GM23338 (cell line): ENCODE results near the gene MPND. TPM values are rescaled to one million over a fixed set of nuclear protein-coding genes. Genes with fewer than 3 reads are reported as not detected.

Source experiments
- ATAC-seq: fragments of 200-7000 bp; cut with Tn5 transposase; 3 replicates; pipeline ENCODE4 v1.9.1; 2020
- DNase-seq: peaks from one replicate; pipeline ENCODE4 v3.0.0-alpha.2; 2015; ENCODE audit warnings: low spot score
- H2AFZ ChIP-seq: fragments of 200-600 bp; sonication (generic); 2 replicates; pipeline ENCODE4 v1.8.0; 2016; ENCODE audit warnings: antibody characterized with exemption, mild to moderate bottlenecking, moderate library complexity
- H3F3A ChIP-seq: fragments of 200-600 bp; sonication (generic); replicated peaks from 2 replicates; pipeline ENCODE4 v1.8.0; 2017; ENCODE audit warnings: antibody characterized with exemption, mixed run types, low read depth
- H3K27ac ChIP-seq: fragments of 200-600 bp; sonication (generic); 2 replicates; pipeline ENCODE4 v1.6.1; 2016; ENCODE audit warnings: low read depth
- H3K27me3 ChIP-seq: fragments of 200-600 bp; sonication (generic); 2 replicates; pipeline ENCODE4 v1.8.0; 2016; ENCODE audit warnings: mild to moderate bottlenecking, mixed run types, moderate library complexity; ENCODE audit not compliant: insufficient read depth
- H3K36me3 ChIP-seq: fragments of 200-600 bp; sonication (generic); 2 replicates; pipeline ENCODE4 v1.8.0; 2016; ENCODE audit warnings: mild to moderate bottlenecking; ENCODE audit not compliant: insufficient read depth
- H3K4me1 ChIP-seq: fragments of 200-600 bp; sonication (generic); 2 replicates; pipeline ENCODE4 v1.8.0; 2016; ENCODE audit warnings: mild to moderate bottlenecking, moderate library complexity; ENCODE audit not compliant: insufficient read depth
- H3K4me2 ChIP-seq: fragments of 200-600 bp; sonication (generic); 2 replicates; pipeline ENCODE4 v1.7.1; 2017; ENCODE audit warnings: mixed run types
- H3K4me3 ChIP-seq: fragments of 200-600 bp; sonication (generic); 2 replicates; pipeline ENCODE4 v1.6.1; 2016; ENCODE audit warnings: mixed run types
- H3K79me2 ChIP-seq: fragments of 200-600 bp; sonication (generic); replicated peaks from 2 replicates; pipeline ENCODE4 v1.8.0; 2017; ENCODE audit warnings: mild to moderate bottlenecking; ENCODE audit not compliant: insufficient read depth
- H3K9me2 ChIP-seq: fragments of 200-600 bp; sonication (generic); 2 replicates; pipeline ENCODE4 v1.8.0; 2017; ENCODE audit not compliant: insufficient read depth
- H4K20me1 ChIP-seq: fragments of 200-600 bp; sonication (generic); replicated peaks from 2 replicates; pipeline ENCODE4 v1.8.0; 2017; ENCODE audit warnings: mild to moderate bottlenecking; ENCODE audit not compliant: insufficient read depth
- H3K27ac Mint-ChIP-seq: 2 replicates; pipeline ENCODE4 v1.8.0; 2020; ENCODE audit warnings: inconsistent platforms, mild to moderate bottlenecking, moderate library complexity, mixed read lengths
- H3K27me3 Mint-ChIP-seq: 3 replicates; pipeline ENCODE4 v1.8.0; 2022; ENCODE audit warnings: low read depth, mild to moderate bottlenecking, moderate library complexity, mixed read lengths, inconsistent platforms; ENCODE audit not compliant: insufficient read depth, poor library complexity
- H3K36me3 Mint-ChIP-seq: 3 replicates; pipeline ENCODE4 v1.8.0; 2021; ENCODE audit warnings: low read depth, mild to moderate bottlenecking, inconsistent platforms, moderate library complexity, mixed read lengths
- H3K4me1 Mint-ChIP-seq: 3 replicates; pipeline ENCODE4 v1.8.0; 2020; ENCODE audit warnings: mild to moderate bottlenecking, inconsistent platforms, mixed read lengths
- H3K4me3 Mint-ChIP-seq: 3 replicates; pipeline ENCODE4 v1.8.0; 2021; ENCODE audit warnings: moderate library complexity, mild to moderate bottlenecking, inconsistent platforms, mixed read lengths
- H3K9me3 Mint-ChIP-seq: 3 replicates; pipeline ENCODE4 v1.8.0; 2020; ENCODE audit warnings: moderate library complexity, mild to moderate bottlenecking, inconsistent platforms, mixed read lengths
- CREB1 ChIP-seq: fragments of 250-450 bp; sonication (Bioruptor Pico); IDR thresholded peaks from 2 replicates; pipeline ENCODE4 v1.5.0; 2020; ENCODE audit warnings: low read depth, mild to moderate bottlenecking, moderate library complexity
- CTCF ChIP-seq, 2 experiments: fragments of 200-600 bp in 1 of 2; sonication (generic) in 1 of 2; conservative IDR thresholded peaks; 2 replicates each; pipeline versions ENCODE4 v1.5.1 to v1.6.1; 2016 to 2017; ENCODE audit warnings: antibody characterized with exemption in 2 of 2, low read depth in 2 of 2, mild to moderate bottlenecking in 2 of 2, moderate library complexity in 1 of 2
- ETS1 ChIP-seq: IDR thresholded peaks from 2 replicates; pipeline ENCODE4 v1.6.1; 2016; ENCODE audit warnings: antibody characterized with exemption
- EZH2 ChIP-seq: fragments of 200-600 bp; sonication (generic); IDR thresholded peaks from one replicate; pipeline ENCODE4 v1.8.0; 2017; ENCODE audit warnings: antibody characterized with exemption, mild to moderate bottlenecking, low read depth; ENCODE audit not compliant: unreplicated experiment
- EZH2phosphoT487 ChIP-seq: fragments of 200-600 bp; sonication (generic); IDR thresholded peaks from one replicate; pipeline ENCODE4 v1.8.1; 2018; ENCODE audit warnings: antibody characterized with exemption; ENCODE audit not compliant: unreplicated experiment
- JUNB ChIP-seq: IDR thresholded peaks from one replicate; pipeline ENCODE4 v1.6.1; 2016; ENCODE audit warnings: antibody characterized with exemption; ENCODE audit not compliant: unreplicated experiment
- NANOG ChIP-seq: IDR thresholded peaks from 2 replicates; pipeline ENCODE4 v1.6.1; 2016; ENCODE audit warnings: antibody characterized with exemption, borderline replicate concordance
- POLR2AphosphoS5 ChIP-seq: IDR thresholded peaks from 2 replicates; pipeline ENCODE4 v1.6.1; 2016; ENCODE audit warnings: antibody characterized with exemption, low read depth
- REST ChIP-seq: IDR thresholded peaks from one replicate; pipeline ENCODE4 v1.6.1; 2018; ENCODE audit warnings: antibody characterized with exemption; ENCODE audit not compliant: unreplicated experiment
- STAT1 ChIP-seq: IDR thresholded peaks from one replicate; pipeline ENCODE4 v1.6.1; 2016; ENCODE audit warnings: antibody characterized with exemption; ENCODE audit not compliant: unreplicated experiment
- ZNF114 ChIP-seq: fragments of 250-450 bp; sonication (Bioruptor Pico); IDR thresholded peaks from 2 replicates; pipeline ENCODE4 v1.5.0; 2020; ENCODE audit warnings: mild to moderate bottlenecking, moderate library complexity
- ZNF331 ChIP-seq: fragments of 250-450 bp; sonication (Bioruptor Pico); IDR thresholded peaks from 2 replicates; pipeline ENCODE4 v1.5.0; 2020; ENCODE audit warnings: low read depth, mild to moderate bottlenecking, moderate library complexity
- ZNF462 ChIP-seq: fragments of 250-450 bp; sonication (Bioruptor Pico); IDR thresholded peaks from 2 replicates; pipeline ENCODE4 v1.5.0; 2020; ENCODE audit warnings: mild to moderate bottlenecking, moderate library complexity
- polyA plus RNA-seq: library from polyadenylated mRNA; unstranded; fragments of >200 nt; fragmentation: Nextera tagmentation; extraction: Ambion mirVana; gene quantifications from 2 replicates; pipeline ENCODE4 v1.2.1, GENCODE V29; 2016
- total RNA-seq: library from RNA; depleted of rRNA; stranded (reverse); fragments of >200 nt; shearing (Covaris generic); gene quantifications from 2 replicates; pipeline ENCODE4 v1.2.3, GENCODE V29; 2014

MPND gene
- total and polyA plus RNA-seq, 2 experiments from 2014 or later, result 11.8 to 15.6 TPM

- no peak overlapping the region for H3K4me3 ChIP-seq
- TF ChIP-seq CREB1 (CRISPR knock-in tag) (no peak), ETS1 (no peak), REST (no peak), ZNF331 (CRISPR knock-in tag) (no peak), STAT1 (no peak), NANOG (no peak), ZNF462 (CRISPR knock-in tag) (no peak), ZNF114 (CRISPR knock-in tag) (no peak), JUNB (no peak), POLR2AphosphoS5 (no peak), CTCF (conservative IDR thresholded peaks at IDR 0.05; ENCODE audit: low read depth in 2 of 2) (no peak), EZH2phosphoT487 (no peak), EZH2 (no peak)
- H3K36me3 ChIP-seq, result no peaks in the 10 kb centered on the region
- H3K4me1 Mint-ChIP-seq, result peaks cover 18% of the 10 kb centered on the region
- H3K27ac ChIP-seq, result no peak overlapping the region
- H3K27ac Mint-ChIP-seq, result no peak overlapping the region
- H3K4me1 ChIP-seq, result peaks cover 3% of the 10 kb centered on the region; the same call in 1 of the 2 replicates
- no peak overlapping the region for H3K4me3 Mint-ChIP-seq
- H3K27me3 ChIP-seq, result no peaks in the 10 kb centered on the region
- no peak overlapping the region for H3K4me2 ChIP-seq
- H3K9me2 ChIP-seq, result 0 out of 2 replicates have a peak, but pooled peaks cover 2% of the 10 kb centered on the region
- no peaks in the 10 kb centered on the region; the same call in 1 of the 2 replicates for H4K20me1 ChIP-seq
- no peak for DNase-seq
- ATAC-seq, result no peak
- peaks cover 6% of the 10 kb centered on the region; the same call in 1 of the 2 replicates for H3F3A ChIP-seq
- peaks cover 18% of the 10 kb centered on the region for H3K36me3 Mint-ChIP-seq
- H3K9me3 Mint-ChIP-seq, result no peaks in the 10 kb centered on the region; the same call in 2 of the 3 replicates
- no peaks in the 10 kb centered on the region for H3K79me2 ChIP-seq
- H3K27me3 Mint-ChIP-seq, result peaks cover 26% of the 10 kb centered on the region
- H2AFZ ChIP-seq, result no peak overlapping the region
Measured at GRCh38 chr19:4329858-4330257, 13.5 kb upstream of the MPND start.
